ENCODE results near the gene PAX7.
"Not testable (repeated sequence)": the region's sequence is repeated elsewhere in the genome, so short reads cannot be mapped to it uniquely, and the experiment has no call there.

DNA sequence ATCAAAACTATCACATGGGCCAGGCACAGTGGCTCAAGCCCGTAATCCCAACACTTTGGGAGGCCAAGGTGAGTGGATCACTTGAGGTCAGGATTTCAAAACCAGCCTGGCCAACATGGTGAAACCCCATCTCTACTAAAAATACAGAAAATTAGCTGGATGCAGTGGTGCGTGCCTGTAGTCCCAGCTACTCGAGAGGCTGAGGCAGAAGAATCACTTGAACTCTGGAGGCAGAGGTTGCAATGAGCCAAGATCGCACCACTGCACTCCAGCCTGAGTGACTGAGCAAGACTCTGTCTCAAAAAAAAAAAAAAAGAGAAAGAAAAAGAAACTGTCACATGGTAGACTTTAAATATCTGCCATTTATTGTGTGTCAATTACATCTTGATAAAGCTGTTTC is 44.6 kb upstream of the PAX7 start:
- TF ChIP-seq, protein P1, sequence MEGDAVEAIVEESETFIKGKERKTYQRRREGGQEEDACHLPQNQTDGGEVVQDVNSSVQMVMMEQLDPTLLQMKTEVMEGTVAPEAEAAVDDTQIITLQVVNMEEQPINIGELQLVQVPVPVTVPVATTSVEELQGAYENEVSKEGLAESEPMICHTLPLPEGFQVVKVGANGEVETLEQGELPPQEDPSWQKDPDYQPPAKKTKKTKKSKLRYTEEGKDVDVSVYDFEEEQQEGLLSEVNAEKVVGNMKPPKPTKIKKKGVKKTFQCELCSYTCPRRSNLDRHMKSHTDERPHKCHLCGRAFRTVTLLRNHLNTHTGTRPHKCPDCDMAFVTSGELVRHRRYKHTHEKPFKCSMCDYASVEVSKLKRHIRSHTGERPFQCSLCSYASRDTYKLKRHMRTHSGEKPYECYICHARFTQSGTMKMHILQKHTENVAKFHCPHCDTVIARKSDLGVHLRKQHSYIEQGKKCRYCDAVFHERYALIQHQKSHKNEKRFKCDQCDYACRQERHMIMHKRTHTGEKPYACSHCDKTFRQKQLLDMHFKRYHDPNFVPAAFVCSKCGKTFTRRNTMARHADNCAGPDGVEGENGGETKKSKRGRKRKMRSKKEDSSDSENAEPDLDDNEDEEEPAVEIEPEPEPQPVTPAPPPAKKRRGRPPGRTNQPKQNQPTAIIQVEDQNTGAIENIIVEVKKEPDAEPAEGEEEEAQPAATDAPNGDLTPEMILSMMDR (conservative IDR thresholded peaks at IDR 0.05 in 1 of 2, IDR thresholded peaks at IDR 0.05 in 1 of 2; ENCODE audit: extremely low read depth in 1 of 2, insufficient read depth in 1 of 2, low read depth in 1 of 2, low read length in 2 of 2) = not testable (repeated sequence)
- TF ChIP-seq EZH2 (IDR thresholded peaks at IDR 0.05; ENCODE audit: borderline replicate concordance, low read length) = not testable (repeated sequence)

Measured in mammary epithelial cell (primary cell).